SJSA1 (cell line): ENCODE measurements around the gene MZT1. TPM values are rescaled to one million over a fixed set of nuclear protein-coding genes. Genes with fewer than 3 reads are reported as not detected.

Experiments
- DNase-seq, 2 experiments: peaks; one replicate each; pipeline ENCODE4 v3.0.0-alpha.2; 2015 to 2020; ENCODE audit warnings: low spot score in 2 of 2, low read depth in 1 of 2
- H3K27ac ChIP-seq: fragments of 250-450 bp; sonication (Bioruptor Pico); 2 replicates; pipeline ENCODE4 v1.5.1; 2020; ENCODE audit warnings: mild to moderate bottlenecking, moderate library complexity
- H3K27me3 ChIP-seq: fragments of 250-450 bp; sonication (Bioruptor Pico); replicated peaks from 2 replicates; pipeline ENCODE4 v1.5.1; 2020; ENCODE audit warnings: mild to moderate bottlenecking, moderate library complexity
- H3K36me3 ChIP-seq: fragments of 250-450 bp; sonication (Bioruptor Pico); 2 replicates; pipeline ENCODE4 v1.5.1; 2020; ENCODE audit warnings: mild to moderate bottlenecking
- H3K4me1 ChIP-seq: fragments of 250-450 bp; sonication (Bioruptor Pico); replicated peaks from 2 replicates; pipeline ENCODE4 v1.6.1; 2021; ENCODE audit warnings: mild to moderate bottlenecking
- H3K4me3 ChIP-seq: fragments of 250-450 bp; sonication (Bioruptor Pico); 2 replicates; pipeline ENCODE4 v1.5.1; 2020; ENCODE audit warnings: mild to moderate bottlenecking
- H3K9me3 ChIP-seq: fragments of 250-450 bp; sonication (Bioruptor Pico); replicated peaks from 2 replicates; pipeline ENCODE4 v1.5.1; 2020; ENCODE audit warnings: mild to moderate bottlenecking
- total RNA-seq: library from RNA; depleted of rRNA; stranded (reverse); fragments of >200 nt; shearing (Covaris generic); gene quantifications from 2 replicates; pipeline ENCODE4 v1.2.3, GENCODE V29; 2014

Gene MZT1
- total RNA-seq, 1 experiment from 2014 or later, result 76.5 TPM

DNA sequence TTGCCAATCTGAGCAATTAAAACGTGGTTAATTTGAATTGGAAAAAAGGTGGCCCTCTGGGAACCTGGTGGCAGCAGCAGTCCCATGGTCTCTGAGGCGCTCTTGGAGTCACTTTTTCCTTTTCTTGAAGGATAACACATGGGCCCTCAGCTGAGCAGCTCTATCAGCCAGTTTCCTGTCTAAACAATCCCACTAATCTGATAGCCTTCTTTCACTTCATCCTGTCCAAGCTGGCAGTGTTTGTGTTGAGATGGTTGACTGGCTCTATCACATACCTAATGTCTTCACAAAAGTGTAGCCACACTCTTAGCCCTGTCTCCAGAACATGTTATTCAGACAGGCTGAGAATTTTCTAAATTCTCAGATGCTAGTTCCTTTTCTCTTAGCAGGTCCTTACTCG is 10.7 kb downstream of the MZT1 start:
- H3K4me3 ChIP-seq, result no peak overlapping the region
- H3K36me3 ChIP-seq, result peaks cover 62% of the 10 kb centered on the region
- no peaks in the 10 kb centered on the region for H3K9me3 ChIP-seq
- no peaks in the 10 kb centered on the region for H3K4me1 ChIP-seq
- no peak overlapping the region for H3K27ac ChIP-seq
- DNase-seq, result no peak
- no peaks in the 10 kb centered on the region for H3K27me3 ChIP-seq

GRCh38 chr13:72700509-72700908 is 26.9 kb downstream of the MZT1 start:
- Histone ChIP-seq H3K36me3 (no peaks in the 10 kb centered on the region), H3K4me3 (no peak overlapping the region), H3K27ac (no peak overlapping the region), H3K9me3 (no peaks in the 10 kb centered on the region), H3K4me1 (no peaks in the 10 kb centered on the region), H3K27me3 (no peaks in the 10 kb centered on the region)
- no peak for DNase-seq

DNA sequence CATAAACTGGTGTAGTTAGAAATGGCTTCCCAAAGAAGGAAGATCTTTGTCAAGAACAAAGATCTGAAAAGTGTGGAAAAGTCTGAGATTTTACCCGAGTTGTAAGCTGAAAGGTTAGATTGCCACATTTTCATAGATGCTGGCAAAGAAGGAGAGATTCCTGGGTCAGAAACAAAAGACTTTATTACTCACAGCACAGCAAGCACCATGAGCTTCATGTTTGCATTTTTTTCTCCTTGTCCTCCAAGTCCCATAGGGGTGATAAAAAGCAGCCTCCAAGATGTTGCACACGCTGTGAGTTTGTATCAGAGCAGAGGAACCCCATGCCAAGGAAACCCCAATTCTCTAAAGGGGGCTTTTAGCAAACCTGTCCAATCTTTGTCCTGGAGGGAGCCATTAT is 29.3 kb downstream of the MZT1 start:
- no peak for DNase-seq
- Histone ChIP-seq H3K36me3 (no peaks in the 10 kb centered on the region), H3K9me3 (no peaks in the 10 kb centered on the region), H3K4me3 (no peak overlapping the region), H3K4me1 (no peaks in the 10 kb centered on the region), H3K27ac (no peak overlapping the region), H3K27me3 (no peaks in the 10 kb centered on the region)

GRCh38 chr13:72696579-72696978 is 30.9 kb downstream of the MZT1 start:
- no peak overlapping the region for H3K4me3 ChIP-seq
- H3K9me3 ChIP-seq, result no peaks in the 10 kb centered on the region
- no peak overlapping the region for H3K27ac ChIP-seq
- no peaks in the 10 kb centered on the region for H3K4me1 ChIP-seq
- no peak for DNase-seq
- H3K27me3 ChIP-seq, result no peaks in the 10 kb centered on the region
- no peaks in the 10 kb centered on the region for H3K36me3 ChIP-seq

DNA sequence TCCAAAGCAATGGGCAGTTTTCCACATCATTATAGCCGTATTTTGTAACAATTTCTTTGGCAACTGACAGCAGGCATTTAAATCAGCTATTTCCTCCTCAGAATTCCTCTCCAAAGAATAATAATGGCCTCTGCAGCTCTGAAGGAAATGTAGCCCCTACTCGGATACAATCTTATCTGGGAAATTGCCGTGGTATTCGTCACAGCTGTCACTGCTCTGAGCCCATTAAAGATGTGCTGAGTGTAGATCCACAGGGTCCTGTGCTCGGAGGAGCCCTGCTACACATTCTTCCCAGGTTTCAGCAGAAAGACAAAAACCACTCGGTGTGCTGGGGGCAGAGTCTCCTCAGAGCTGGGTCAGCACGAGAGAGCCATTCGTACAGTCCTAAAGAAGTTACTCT is 33.1 kb downstream of the MZT1 start:
- no peak for DNase-seq
- no peaks in the 10 kb centered on the region for H3K4me1 ChIP-seq

DNA sequence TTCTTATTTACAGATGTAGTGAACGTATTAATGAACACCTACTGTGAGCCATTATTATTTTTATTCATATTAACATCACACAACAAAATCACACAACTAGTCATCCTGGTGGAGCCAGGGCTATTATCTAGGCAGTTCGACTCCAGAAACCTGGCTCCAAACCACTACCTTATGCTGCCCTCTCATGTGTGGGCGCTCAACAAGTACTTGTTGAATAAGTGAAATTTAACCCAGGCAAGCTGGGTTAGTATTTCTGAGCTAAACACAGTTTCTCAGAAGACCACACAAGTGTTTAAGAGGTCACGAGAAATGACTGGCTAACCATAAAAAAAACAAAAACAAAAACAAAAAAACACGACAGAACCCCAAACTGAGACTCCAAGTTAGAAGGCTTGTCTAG is 33.6 kb downstream of the MZT1 start:
- H3K27me3 ChIP-seq, result no peaks in the 10 kb centered on the region
- no peaks in the 10 kb centered on the region for H3K9me3 ChIP-seq
- no peak for DNase-seq
- no peak overlapping the region for H3K27ac ChIP-seq
- H3K4me3 ChIP-seq, result no peak overlapping the region
- H3K36me3 ChIP-seq, result no peaks in the 10 kb centered on the region
- no peaks in the 10 kb centered on the region for H3K4me1 ChIP-seq

More for the DNA sequence above, 33.1 kb downstream of the MZT1 start:
- Histone ChIP-seq H3K4me3 (no peak overlapping the region), H3K27me3 (no peaks in the 10 kb centered on the region), H3K9me3 (no peaks in the 10 kb centered on the region), H3K36me3 (no peaks in the 10 kb centered on the region), H3K27ac (no peak overlapping the region)

- H3K36me3 ChIP-seq, result no peaks in the 10 kb centered on the region
Observed at GRCh38 chr13:72692884-72693514, 34.4 kb downstream of the MZT1 start.

GRCh38 chr13:72689181-72689696 is 38.2 kb downstream of the MZT1 start:
- H3K27ac ChIP-seq, result no peak overlapping the region
- H3K4me3 ChIP-seq, result no peak overlapping the region
- H3K9me3 ChIP-seq, result no peaks in the 10 kb centered on the region
- no peaks in the 10 kb centered on the region for H3K36me3 ChIP-seq
- H3K4me1 ChIP-seq, result no peaks in the 10 kb centered on the region
- H3K27me3 ChIP-seq, result no peaks in the 10 kb centered on the region
- DNase-seq, result no peak

More at GRCh38 chr13:72692884-72693514, 34.4 kb downstream of the MZT1 start:
- no peaks in the 10 kb centered on the region for H3K9me3 ChIP-seq
- no peak overlapping the region for H3K27ac ChIP-seq
- H3K4me1 ChIP-seq, result no peaks in the 10 kb centered on the region
- no peaks in the 10 kb centered on the region for H3K27me3 ChIP-seq
- no peak for DNase-seq
- H3K4me3 ChIP-seq, result no peak overlapping the region

DNA sequence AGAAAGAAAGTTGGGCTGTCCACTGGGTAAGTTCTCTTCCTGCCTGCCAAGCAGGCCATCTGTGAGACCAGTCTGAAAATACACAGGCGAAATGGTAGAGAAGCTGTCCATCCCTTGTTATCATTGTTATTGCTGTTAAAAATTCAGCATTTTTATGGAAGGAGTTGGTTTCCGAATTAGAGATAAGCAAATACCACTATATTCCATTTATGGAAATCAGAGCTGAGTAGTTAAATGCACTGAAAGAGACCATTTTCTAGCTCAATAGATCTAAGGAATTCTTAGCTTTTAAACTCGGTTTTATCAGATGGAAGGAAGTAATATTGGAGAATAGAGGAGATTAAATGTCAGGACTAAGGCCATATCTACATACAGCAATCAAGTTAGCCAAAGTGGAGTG is 40.7 kb downstream of the MZT1 start:
- Histone ChIP-seq H3K4me1 (no peaks in the 10 kb centered on the region), H3K4me3 (no peak overlapping the region), H3K27ac (no peak overlapping the region), H3K27me3 (no peaks in the 10 kb centered on the region), H3K36me3 (no peaks in the 10 kb centered on the region), H3K9me3 (no peaks in the 10 kb centered on the region)
- no peak for DNase-seq

DNA sequence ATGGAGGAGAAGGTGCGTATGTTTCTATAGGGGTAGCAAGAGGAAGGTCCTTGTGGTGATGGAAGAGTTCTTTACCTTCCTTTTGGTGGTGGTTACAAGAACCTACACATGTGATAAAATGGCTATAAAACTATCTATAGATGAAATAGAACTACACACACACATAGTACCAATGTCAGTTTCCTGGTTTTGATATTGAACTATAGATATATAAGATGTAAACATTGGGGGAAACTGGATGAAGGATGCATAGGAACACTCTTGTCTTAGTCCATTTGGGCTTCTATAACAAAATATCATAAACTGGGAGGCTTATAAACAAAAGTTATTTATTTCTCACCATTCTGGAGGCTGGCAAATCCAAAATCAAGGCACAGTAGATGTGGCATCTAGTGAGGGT is 47.1 kb downstream of the MZT1 start:
- Histone ChIP-seq H3K27ac (no peak overlapping the region), H3K4me1 (no peaks in the 10 kb centered on the region), H3K9me3 (no peaks in the 10 kb centered on the region), H3K36me3 (no peaks in the 10 kb centered on the region), H3K27me3 (no peaks in the 10 kb centered on the region), H3K4me3 (no peak overlapping the region)
- no peak for DNase-seq

DNA sequence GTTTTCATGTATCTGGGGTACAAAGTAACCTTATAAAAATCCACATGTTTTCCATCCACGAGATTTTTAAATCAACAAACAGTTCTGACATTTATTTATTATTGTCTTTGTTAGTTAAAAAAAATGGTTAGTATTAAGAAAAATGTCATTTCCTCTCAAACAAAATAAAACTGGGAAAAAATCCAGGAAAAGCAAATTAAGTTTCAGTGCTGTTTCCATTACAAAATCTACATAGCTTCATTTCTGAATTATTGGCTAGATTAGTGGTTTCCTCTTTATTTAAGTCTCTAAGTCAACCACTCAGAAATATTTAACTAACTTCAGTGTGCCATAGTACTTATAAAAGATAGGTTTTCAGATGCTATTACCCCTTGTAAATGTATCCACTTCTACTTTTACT is 49.1 kb downstream of the MZT1 start:
- no peak for DNase-seq
- no peak overlapping the region for H3K27ac ChIP-seq
- no peak overlapping the region for H3K4me3 ChIP-seq
- H3K4me1 ChIP-seq, result no peaks in the 10 kb centered on the region
- H3K36me3 ChIP-seq, result no peaks in the 10 kb centered on the region
- no peaks in the 10 kb centered on the region for H3K27me3 ChIP-seq
- H3K9me3 ChIP-seq, result no peaks in the 10 kb centered on the region

- no peaks in the 10 kb centered on the region for H3K36me3 ChIP-seq
- H3K27ac ChIP-seq, result no peak overlapping the region
- DNase-seq, result no peak
- no peaks in the 10 kb centered on the region for H3K9me3 ChIP-seq
- H3K4me3 ChIP-seq, result no peak overlapping the region
- no peaks in the 10 kb centered on the region for H3K4me1 ChIP-seq
- H3K27me3 ChIP-seq, result no peaks in the 10 kb centered on the region
Observed at GRCh38 chr13:72677431-72677830, 50.0 kb downstream of the MZT1 start.

DNA sequence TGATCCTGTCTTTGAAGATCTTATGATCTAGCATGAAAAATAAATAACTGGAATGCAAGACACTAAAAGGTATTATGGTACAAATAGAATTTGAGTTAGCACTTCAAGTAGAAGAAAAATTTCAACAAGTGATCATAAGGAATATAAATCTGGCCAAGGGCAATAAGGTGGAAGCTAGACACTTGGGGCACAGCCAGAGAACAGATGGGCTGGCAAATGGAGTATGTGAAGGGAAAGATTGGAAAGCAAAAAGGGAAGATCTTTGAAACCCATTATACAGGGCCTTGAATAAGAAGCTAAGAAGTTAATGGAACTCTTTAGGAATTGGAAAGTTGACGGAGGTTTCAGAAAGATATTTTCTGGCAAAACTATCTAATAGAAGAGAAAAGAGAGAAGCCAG is 61.0 kb downstream of the MZT1 start:
- DNase-seq, result no peak
- H3K9me3 ChIP-seq, result no peaks in the 10 kb centered on the region
- H3K27ac ChIP-seq, result no peak overlapping the region
- H3K36me3 ChIP-seq, result no peaks in the 10 kb centered on the region
- no peaks in the 10 kb centered on the region for H3K27me3 ChIP-seq
- H3K4me3 ChIP-seq, result no peak overlapping the region
- no peaks in the 10 kb centered on the region for H3K4me1 ChIP-seq

GRCh38 chr13:72662548-72662947 is 64.9 kb downstream of the MZT1 start:
- Histone ChIP-seq H3K4me1 (no peaks in the 10 kb centered on the region), H3K9me3 (no peaks in the 10 kb centered on the region), H3K27ac (no peak overlapping the region), H3K4me3 (no peak overlapping the region), H3K36me3 (no peaks in the 10 kb centered on the region), H3K27me3 (no peaks in the 10 kb centered on the region)
- no peak for DNase-seq
